DND-41 (cell line): ENCODE data around the gene RSPRY1.

Experiments used
- EZH2 ChIP-seq: IDR thresholded peaks from 3 replicates; pipeline ENCODE4 v1.6.1; 2012; ENCODE audit warnings: borderline replicate concordance, low read depth, mild to moderate bottlenecking, moderate library complexity, low read length, inconsistent platforms; ENCODE audit not compliant: severe bottlenecking
- TF ChIP-seq, protein P1 (sequence below): IDR thresholded peaks from 2 replicates; pipeline ENCODE4 v1.5.1; 2012; ENCODE audit warnings: borderline replicate concordance, low read length, moderate library complexity, mild to moderate bottlenecking; ENCODE audit not compliant: poor library complexity, severe bottlenecking; ENCODE audit errors: extremely low read depth

- TF ChIP-seq, protein P1, sequence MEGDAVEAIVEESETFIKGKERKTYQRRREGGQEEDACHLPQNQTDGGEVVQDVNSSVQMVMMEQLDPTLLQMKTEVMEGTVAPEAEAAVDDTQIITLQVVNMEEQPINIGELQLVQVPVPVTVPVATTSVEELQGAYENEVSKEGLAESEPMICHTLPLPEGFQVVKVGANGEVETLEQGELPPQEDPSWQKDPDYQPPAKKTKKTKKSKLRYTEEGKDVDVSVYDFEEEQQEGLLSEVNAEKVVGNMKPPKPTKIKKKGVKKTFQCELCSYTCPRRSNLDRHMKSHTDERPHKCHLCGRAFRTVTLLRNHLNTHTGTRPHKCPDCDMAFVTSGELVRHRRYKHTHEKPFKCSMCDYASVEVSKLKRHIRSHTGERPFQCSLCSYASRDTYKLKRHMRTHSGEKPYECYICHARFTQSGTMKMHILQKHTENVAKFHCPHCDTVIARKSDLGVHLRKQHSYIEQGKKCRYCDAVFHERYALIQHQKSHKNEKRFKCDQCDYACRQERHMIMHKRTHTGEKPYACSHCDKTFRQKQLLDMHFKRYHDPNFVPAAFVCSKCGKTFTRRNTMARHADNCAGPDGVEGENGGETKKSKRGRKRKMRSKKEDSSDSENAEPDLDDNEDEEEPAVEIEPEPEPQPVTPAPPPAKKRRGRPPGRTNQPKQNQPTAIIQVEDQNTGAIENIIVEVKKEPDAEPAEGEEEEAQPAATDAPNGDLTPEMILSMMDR = no peak
- no peak for TF ChIP-seq EZH2
These were observed 59.5 kb downstream of the RSPRY1 start for GRCh38 chr16:57245472-57246113.
